Cerebellar cortex (tissue), 1 donor: ENCODE data around the gene SPRYD4.
"Not testable (repeated sequence)": the region's sequence is repeated elsewhere in the genome, so short reads cannot be mapped to it uniquely, and the experiment has no call there.

ENCODE experiments used
- DNase-seq: peaks from one replicate; pipeline ENCODE4 v3.0.0-alpha.2; 2015; ENCODE audit warnings: low spot score

Gene SPRYD4

GRCh38 chr12:56476972-56477432 is 8.6 kb downstream of the SPRYD4 start:
- no peak for DNase-seq

- no peak for DNase-seq
These were observed 9.3 kb downstream of the SPRYD4 start for GRCh38 chr12:56477521-56478225.

GRCh38 chr12:56479625-56480024 is 11.2 kb downstream of the SPRYD4 start:
- no peak for DNase-seq

DNA sequence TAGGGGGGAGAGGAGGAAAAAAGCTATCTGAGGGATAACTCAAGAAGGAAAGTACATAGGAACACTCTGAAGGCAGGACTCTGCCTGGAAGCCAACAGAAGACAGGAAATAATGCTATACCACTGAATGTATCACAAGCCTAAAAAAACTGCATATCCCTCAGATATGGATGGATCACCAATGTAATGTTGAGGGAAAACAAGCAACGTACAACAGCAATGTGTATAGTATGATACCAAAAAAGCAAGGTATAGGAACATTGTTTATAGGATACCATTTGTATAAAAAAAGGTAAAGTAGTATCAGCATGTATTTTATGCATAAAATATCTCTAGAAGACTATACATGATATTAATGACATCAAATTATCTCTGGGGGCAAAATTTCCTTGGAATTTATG is 16.2 kb downstream of the SPRYD4 start:
- DNase-seq: no peak

GRCh38 chr12:56486694-56487093 is 18.3 kb downstream of the SPRYD4 start:
- no peak for DNase-seq

DNA sequence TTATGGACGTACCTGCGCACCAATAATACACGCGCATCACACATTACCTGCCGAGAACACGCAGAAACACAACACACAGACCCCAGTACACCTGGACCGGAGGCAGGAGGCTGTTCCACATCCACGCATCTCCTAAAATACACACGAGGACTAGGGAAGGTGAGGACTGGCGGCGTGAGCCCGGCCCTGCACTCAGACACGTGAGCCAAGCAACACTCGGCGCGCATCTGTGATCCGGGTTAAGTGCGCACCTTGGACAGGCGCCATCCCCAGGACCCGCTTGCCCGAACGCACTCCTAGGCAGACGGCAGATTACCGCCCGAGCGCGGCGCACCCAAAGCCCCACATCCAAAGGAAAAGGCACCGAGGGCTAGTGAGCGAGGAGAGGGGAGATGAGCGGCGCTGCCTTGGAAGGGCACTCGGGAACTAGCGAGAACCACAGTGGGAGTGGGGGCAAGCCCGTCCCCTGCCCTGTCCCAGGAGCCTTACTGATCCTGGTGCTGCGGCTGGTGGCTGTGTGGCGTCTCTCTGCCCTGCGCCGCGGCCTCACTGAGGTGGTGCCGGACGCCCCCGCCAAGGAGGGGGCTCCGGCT is 19.2 kb downstream of the SPRYD4 start:
- peak; percentile 64 for DNase-seq

DNA sequence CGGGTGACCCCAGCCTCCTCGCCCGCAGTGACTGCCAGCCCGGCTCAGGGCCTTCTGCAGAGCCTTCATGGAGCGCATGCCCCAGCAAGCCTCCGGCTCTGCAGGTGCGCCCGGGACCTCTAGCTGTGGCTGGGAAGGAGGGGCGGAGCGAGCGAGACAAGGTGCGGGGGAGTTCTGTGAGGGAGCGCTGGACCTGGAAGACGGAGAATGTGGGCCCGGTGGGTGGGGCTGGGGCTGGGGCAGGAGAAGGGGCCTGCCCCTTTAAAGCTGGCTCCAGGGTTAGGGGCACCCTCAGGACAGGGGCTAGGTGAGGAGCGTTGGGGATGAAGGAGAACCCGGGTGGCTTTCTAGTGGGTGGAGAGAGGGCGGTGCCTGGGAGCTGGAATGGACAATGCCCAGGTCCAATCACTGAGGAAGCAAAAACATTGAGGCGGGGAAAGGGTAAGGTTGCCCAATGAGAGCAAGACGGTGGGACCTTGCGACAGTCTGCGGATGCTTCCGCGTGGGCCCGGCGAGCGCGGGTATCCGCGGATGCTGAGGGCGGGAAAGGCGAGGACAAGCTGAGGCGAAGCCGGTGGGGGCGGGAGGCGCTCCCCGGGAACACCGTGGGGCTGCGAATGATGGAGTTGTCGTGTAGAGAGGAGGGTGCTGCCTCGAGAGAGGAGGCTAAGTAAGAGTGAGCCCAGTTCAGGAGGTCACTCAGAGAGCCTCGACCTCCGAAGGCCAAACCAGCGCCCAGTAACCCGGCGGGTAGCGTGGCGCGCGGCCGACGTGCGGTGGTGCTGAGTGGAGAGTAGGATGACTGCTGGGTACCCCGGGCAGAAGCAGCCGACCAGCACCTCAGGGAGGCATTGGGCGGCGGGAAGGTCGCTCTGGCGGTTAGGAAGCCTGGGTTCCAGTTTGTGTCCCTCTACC is 19.9 kb downstream of the SPRYD4 start, which contains the start of gene GLS2:
Gene GLS2, minus strand, starts transcription at position 121 of the 915 bp plus-strand sequence. Its CDS starts 43 bp downstream, at position 78.
- DNase-seq: peak; percentile 94

- DNase-seq: no peak
These were observed 22.0 kb downstream of the SPRYD4 start for GRCh38 chr12:56490360-56490759.

DNA sequence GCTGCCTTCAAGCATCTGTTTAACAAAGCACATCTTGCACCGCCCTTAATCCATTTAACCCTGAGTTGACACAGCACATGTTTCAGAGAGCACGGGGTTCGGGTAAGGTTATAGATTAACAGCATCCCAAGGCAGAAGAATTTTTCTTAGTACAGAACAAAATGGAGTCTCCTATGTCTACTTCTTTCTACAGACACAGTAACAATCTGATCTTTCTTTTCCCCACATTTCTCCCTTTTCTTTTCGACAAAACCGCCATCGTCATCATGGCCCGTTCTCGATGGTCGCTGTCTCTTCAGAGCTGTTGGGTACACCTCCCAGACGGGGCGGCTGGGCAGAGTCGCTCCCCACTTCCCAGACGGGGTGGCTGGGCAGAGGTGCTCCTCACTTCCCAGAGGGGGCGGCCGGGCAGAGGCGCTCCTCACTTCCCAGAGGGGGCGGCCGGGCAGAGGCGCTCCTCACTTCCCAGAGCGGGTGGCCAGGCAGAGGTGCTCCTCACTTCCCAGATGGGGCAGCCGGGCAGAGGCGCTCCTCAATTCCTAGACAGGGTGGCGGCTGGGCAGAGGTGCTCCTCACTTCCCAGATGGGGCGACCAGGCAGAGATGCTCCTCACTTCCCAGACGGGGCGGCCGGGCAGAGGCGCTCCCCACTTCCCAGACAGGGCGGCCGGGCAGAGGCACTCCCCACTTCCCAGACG is 25.2 kb downstream of the SPRYD4 start:
- not testable (repeated sequence) for DNase-seq

DNA sequence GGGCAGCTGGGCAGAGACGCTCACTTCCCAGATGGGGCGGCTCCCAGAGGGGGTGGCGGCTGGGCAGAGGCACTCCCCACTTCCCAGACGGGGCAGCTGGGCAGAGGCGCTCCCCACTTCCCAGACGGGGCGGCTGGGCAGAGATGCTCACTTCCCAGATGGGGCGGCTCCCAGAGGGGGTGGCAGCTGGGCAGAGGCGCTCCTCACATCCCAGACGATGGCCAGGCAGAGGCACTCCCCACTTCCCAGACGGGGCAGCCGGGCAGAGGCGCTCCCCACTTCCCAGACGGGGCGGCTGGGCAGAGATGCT is 25.7 kb downstream of the SPRYD4 start:
- DNase-seq: not testable (repeated sequence)

GRCh38 chr12:56494481-56494880 is 26.1 kb downstream of the SPRYD4 start:
- not testable (repeated sequence) for DNase-seq

- DNase-seq: peak; percentile 69
These were observed 28.3 kb downstream of the SPRYD4 start for GRCh38 chr12:56496704-56497103.

DNA sequence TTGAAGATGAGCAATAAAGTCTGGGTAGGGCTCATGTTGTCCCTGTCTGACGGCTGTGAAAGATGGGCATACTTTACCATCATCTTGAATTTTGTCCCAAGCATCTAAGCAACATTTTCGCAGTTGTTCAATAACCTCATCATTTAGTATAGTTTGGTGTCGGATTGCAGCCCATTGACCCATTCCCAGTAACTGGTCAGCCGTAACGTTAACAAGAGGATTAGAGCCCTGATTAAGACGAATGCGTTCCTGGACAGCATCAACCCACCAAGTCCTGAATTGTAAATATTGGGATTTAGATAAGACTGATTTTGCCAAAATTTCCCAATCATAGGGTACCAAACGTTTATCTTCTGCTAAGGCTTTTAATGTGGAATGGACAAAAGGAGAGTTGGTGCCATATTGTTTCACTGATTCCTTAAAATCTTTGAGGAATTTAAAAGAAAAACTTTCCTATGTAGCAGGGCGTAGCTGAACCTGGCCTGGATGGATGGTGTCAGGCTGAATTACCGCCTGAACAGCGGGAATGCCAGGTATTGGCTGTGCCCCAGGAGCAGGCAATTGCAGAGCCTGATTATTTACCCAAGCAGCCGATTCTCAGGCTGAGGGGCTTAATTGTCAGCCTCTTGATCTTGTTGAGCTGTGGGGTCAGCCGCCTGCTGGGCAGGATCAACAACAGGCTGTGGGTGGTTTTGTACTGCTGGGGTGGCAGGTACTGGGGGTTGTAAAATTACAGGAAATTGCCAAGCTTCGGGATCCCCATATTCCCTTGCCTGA is 29.9 kb downstream of the SPRYD4 start:
- not testable (repeated sequence) for DNase-seq

DNA sequence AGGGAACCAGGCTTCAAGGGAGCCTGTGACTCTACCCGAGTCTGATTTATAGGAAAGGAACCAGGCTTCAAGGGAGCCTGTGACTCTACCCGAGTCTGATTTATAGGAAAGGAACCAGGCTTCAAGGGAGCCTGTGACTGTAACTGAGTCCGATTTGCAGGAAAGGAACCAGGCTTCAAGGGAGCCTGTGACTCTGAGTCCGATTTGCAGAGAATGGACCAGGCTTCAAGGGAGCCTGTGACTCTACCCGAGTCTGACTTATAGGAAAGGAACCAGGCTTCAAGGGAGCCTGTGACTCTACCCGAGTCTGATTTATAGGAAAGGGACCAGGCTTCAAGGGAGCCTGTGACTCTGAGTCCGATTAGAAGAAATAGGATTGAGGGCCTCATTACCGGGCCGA is 31.1 kb downstream of the SPRYD4 start:
- DNase-seq: not testable (repeated sequence)

- DNase-seq: not testable (repeated sequence)
These were observed 31.5 kb downstream of the SPRYD4 start for GRCh38 chr12:56499879-56500278.

- no peak for DNase-seq
These were observed 42.4 kb downstream of the SPRYD4 start for GRCh38 chr12:56510786-56511185.

GRCh38 chr12:56514014-56514318 is 45.6 kb downstream of the SPRYD4 start:
- DNase-seq: not testable (repeated sequence)

DNA sequence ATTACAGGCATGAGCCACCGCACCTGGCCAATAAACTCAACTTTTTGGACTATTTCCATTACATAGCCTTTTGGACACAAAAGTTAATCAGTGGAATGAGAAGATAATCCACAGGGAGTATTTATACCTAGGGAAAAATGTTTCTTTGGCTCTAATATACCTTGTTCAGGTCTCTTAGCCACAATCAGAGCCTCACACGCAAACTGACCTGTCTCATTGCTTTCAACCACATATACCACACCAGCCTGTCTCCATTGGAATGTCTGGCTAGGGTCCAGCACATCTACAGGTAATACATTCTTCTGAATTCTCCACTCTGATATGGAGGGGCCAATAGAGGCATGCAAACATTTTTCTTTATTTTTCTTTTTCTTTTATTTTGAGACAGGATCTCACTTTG is 49.5 kb downstream of the SPRYD4 start:
- no peak for DNase-seq

DNA sequence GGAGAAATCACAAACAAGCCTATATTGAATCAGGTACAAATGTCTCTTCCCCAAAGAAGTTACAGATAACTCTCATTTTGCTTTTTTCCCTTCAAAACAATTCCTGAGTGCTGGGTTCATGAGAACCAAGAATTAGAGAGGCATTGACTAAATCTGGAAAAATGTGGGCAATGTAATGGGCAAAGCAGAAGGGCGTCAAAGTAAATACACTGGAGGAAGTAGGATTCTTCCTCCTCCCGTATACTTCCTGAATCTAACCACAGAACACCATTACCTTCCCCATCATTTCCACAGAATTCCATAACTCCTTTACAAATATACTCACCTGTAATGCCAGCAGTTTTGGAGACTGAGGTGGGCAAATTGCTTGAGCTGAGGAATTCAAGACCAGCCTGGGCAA is 50.2 kb downstream of the SPRYD4 start:
- no peak for DNase-seq

DNA sequence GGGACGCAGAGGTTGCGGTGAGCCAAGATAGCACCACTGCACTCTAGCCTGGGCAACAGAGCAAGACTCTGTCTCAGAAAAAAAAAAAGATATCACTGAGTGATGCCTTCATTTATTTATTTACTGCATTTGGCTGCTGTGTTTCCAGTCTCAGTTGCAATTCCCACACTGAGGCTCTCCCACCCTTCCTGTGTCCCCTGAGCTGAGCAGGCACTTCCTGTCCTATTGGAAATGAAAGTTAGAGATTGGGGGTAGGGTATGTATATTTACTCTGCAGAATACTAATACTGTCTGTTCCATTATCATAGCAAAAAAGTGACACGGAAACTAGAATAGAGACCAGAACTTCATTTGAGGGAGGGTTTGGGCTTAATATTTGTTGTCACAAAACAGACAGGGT is 51.7 kb downstream of the SPRYD4 start:
- no peak for DNase-seq

DNA sequence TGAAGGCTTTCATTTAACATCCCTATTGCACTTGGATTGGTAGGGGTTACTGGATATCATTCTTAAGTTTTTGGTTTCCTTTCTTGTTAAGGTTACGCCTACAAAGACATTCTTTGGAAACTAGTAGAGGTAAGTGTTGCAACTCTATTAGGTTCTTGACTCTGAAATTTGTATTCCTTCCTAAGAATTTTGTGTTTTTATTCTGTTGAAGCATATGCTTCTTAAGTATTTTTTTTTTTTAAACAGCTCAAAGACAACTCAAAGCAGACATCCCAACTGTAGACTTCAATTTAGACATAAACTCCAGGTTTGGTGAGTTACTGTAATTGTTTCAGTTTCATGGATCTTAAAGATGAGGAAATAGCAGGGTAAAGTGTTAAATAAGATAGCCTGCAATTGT is 52.1 kb downstream of the SPRYD4 start:
- DNase-seq: no peak

- no peak for DNase-seq
These were observed 52.8 kb downstream of the SPRYD4 start for GRCh38 chr12:56521209-56521589.
